NK-92 (cell line): ENCODE results near the gene NLGN1.

Experiments
- DNase-seq: peaks from one replicate; lab custom pipeline; 2025; ENCODE audit not compliant: unreplicated experiment; lab: John Stamatoyannopoulos, UW

Gene NLGN1

GRCh38 chr3:173826416-173826815 lies 428.9 kb downstream of the NLGN1 start:
- no peak for DNase-seq

GRCh38 chr3:173826901-173827609 lies 429.5 kb downstream of the NLGN1 start:
- DNase-seq = no peak

GRCh38 chr3:173838644-173839043 lies 441.1 kb downstream of the NLGN1 start:
- no peak for DNase-seq

- no peak for DNase-seq
These were observed 442.3 kb downstream of the NLGN1 start for GRCh38 chr3:173839859-173840258.

- no peak for DNase-seq
These were observed 443.8 kb downstream of the NLGN1 start for GRCh38 chr3:173841334-173841733.

- DNase-seq = no peak
These were observed 445.5 kb downstream of the NLGN1 start for GRCh38 chr3:173843060-173843459.

- no peak for DNase-seq
These were observed 449.0 kb downstream of the NLGN1 start for GRCh38 chr3:173846584-173846983.

GRCh38 chr3:173849489-173849888 lies 451.9 kb downstream of the NLGN1 start:
- DNase-seq = no peak

- no peak for DNase-seq
These were observed 459.6 kb downstream of the NLGN1 start for GRCh38 chr3:173857154-173857553.

GRCh38 chr3:173862701-173863100 lies 465.2 kb downstream of the NLGN1 start:
- DNase-seq = no peak

- no peak for DNase-seq
These were observed 466.0 kb downstream of the NLGN1 start for GRCh38 chr3:173863551-173863950.

- no peak for DNase-seq
These were observed 468.5 kb downstream of the NLGN1 start for GRCh38 chr3:173865900-173866498.

GRCh38 chr3:173869766-173870165 lies 472.2 kb downstream of the NLGN1 start:
- no peak for DNase-seq

- DNase-seq = no peak
These were observed 473.4 kb downstream of the NLGN1 start for GRCh38 chr3:173870976-173871375.

GRCh38 chr3:173875790-173876189 lies 478.2 kb downstream of the NLGN1 start:
- no peak for DNase-seq

GRCh38 chr3:173876476-173876875 lies 478.9 kb downstream of the NLGN1 start:
- DNase-seq = no peak

- no peak for DNase-seq
These were observed 490.3 kb downstream of the NLGN1 start for GRCh38 chr3:173887888-173888287.

- no peak for DNase-seq
These were observed 492.1 kb downstream of the NLGN1 start for GRCh38 chr3:173889596-173889995.

GRCh38 chr3:173890091-173890490 lies 492.5 kb downstream of the NLGN1 start:
- DNase-seq = no peak

- no peak for DNase-seq
These were observed 493.9 kb downstream of the NLGN1 start for GRCh38 chr3:173891272-173892100.

GRCh38 chr3:173892547-173892946 lies 495.0 kb downstream of the NLGN1 start:
- no peak for DNase-seq

- DNase-seq = no peak
These were observed 495.5 kb downstream of the NLGN1 start for GRCh38 chr3:173893066-173893465.
